GM18907 (cell line): ENCODE measurements around the gene SLC39A11.

ENCODE experiments used
- ATAC-seq: cut with Tn5 transposase; IDR thresholded peaks from one replicate; pipeline ENCODE4 v1.9.1; 2021; ENCODE audit warnings: mild to moderate bottlenecking, moderate library complexity; ENCODE audit not compliant: unreplicated experiment

Gene SLC39A11

GRCh38 chr17:73045724-73046123, 46.8 kb downstream of the SLC39A11 start:
- no peak for ATAC-seq

- no peak for ATAC-seq
Observed at GRCh38 chr17:73043686-73044581, 48.6 kb downstream of the SLC39A11 start.

- ATAC-seq, result no peak
Observed at GRCh38 chr17:73042809-73043685, 49.4 kb downstream of the SLC39A11 start.

GRCh38 chr17:73042225-73042624, 50.3 kb downstream of the SLC39A11 start:
- no peak for ATAC-seq

GRCh38 chr17:73039282-73039681, 53.2 kb downstream of the SLC39A11 start:
- ATAC-seq, result no peak

GRCh38 chr17:73031472-73031871, 61.0 kb downstream of the SLC39A11 start:
- ATAC-seq, result no peak

- no peak for ATAC-seq
Observed at GRCh38 chr17:73030995-73031394, 61.5 kb downstream of the SLC39A11 start.

- no peak for ATAC-seq
Observed at GRCh38 chr17:73030501-73030921, 62.0 kb downstream of the SLC39A11 start.

- ATAC-seq, result no peak
Observed at GRCh38 chr17:73029991-73030390, 62.5 kb downstream of the SLC39A11 start.

GRCh38 chr17:73029021-73029420, 63.5 kb downstream of the SLC39A11 start:
- no peak for ATAC-seq

GRCh38 chr17:73028299-73028755, 64.2 kb downstream of the SLC39A11 start:
- no peak for ATAC-seq

- no peak for ATAC-seq
Observed at GRCh38 chr17:73027130-73027741, 65.3 kb downstream of the SLC39A11 start.

- no peak for ATAC-seq
Observed at GRCh38 chr17:73025041-73025560, 67.4 kb downstream of the SLC39A11 start.

- no peak for ATAC-seq
Observed at GRCh38 chr17:73023759-73024158, 68.7 kb downstream of the SLC39A11 start.

GRCh38 chr17:73022694-73023093, 69.8 kb downstream of the SLC39A11 start:
- no peak for ATAC-seq

- ATAC-seq, result no peak
Observed at GRCh38 chr17:73021771-73022170, 70.7 kb downstream of the SLC39A11 start.

- ATAC-seq, result no peak
Observed at GRCh38 chr17:73020110-73020509, 72.4 kb downstream of the SLC39A11 start.

GRCh38 chr17:73018599-73018998, 73.9 kb downstream of the SLC39A11 start:
- ATAC-seq, result no peak

GRCh38 chr17:73017658-73018057, 74.8 kb downstream of the SLC39A11 start:
- no peak for ATAC-seq

- ATAC-seq, result no peak
Observed at GRCh38 chr17:73015722-73016276, 76.7 kb downstream of the SLC39A11 start.
